IgD-negative memory B cell (primary cell): Measurements from ENCODE around the gene FXYD4. TPM values are rescaled to one million over a fixed set of nuclear protein-coding genes. Genes with fewer than 3 reads are reported as not detected.
A peak's percentile ranks its signal among the peaks of the same experiment; 100 is the strongest.

Experiments used
- H3K27ac Mint-ChIP-seq, 3 donors: one replicate each; pipeline ENCODE4 v1.8.0; 2020 to 2022; ENCODE audit warnings: mild to moderate bottlenecking in 3 of 3, mixed read lengths in 3 of 3, moderate library complexity in 1 of 3
- H3K27me3 Mint-ChIP-seq: one replicate; pipeline ENCODE4 v1.8.0; 2021; ENCODE audit warnings: mixed read lengths
- H3K36me3 Mint-ChIP-seq: one replicate; pipeline ENCODE4 v1.8.0; 2020; ENCODE audit warnings: mild to moderate bottlenecking, mixed read lengths
- H3K4me1 Mint-ChIP-seq, 3 donors: one replicate each; pipeline ENCODE4 v1.8.0; 2020 to 2022; ENCODE audit warnings: mixed read lengths in 3 of 3, mild to moderate bottlenecking in 1 of 3
- H3K4me3 Mint-ChIP-seq, 4 donors: one replicate each; pipeline ENCODE4 v1.8.0; 2020 to 2022; ENCODE audit warnings: mild to moderate bottlenecking in 4 of 4, mixed read lengths in 4 of 4, moderate library complexity in 3 of 4
- H3K9me3 Mint-ChIP-seq, 3 donors: one replicate each; pipeline ENCODE4 v1.8.0; 2020 to 2021; ENCODE audit warnings: mixed read lengths in 3 of 3, mild to moderate bottlenecking in 1 of 3
- polyA plus RNA-seq: library from polyadenylated mRNA; unstranded; fragments of 300-500 nt; fragmentation: Illumina TruSeq; gene quantifications from one replicate; pipeline ENCODE4 v1.2.3, GENCODE V29; 2021

Gene FXYD4
- polyA plus RNA-seq, 1 donor from 2014 or later, result not detected

GRCh38 chr10:43353495-43354329 is 17.7 kb upstream of the FXYD4 start:
- peaks cover 2% of the 10 kb centered on the region for H3K36me3 Mint-ChIP-seq
- peaks cover 16% of the 10 kb centered on the region for H3K27me3 Mint-ChIP-seq
- peaks cover under 1 to 6% (median under 1%) of the 10 kb centered on the region in 3 donors for H3K4me1 Mint-ChIP-seq
- H3K27ac Mint-ChIP-seq, result no peak overlapping the region
- no peak overlapping the region for H3K4me3 Mint-ChIP-seq
- peaks cover 0 to under 1% (median 0%) of the 10 kb centered on the region in 3 donors for H3K9me3 Mint-ChIP-seq

GRCh38 chr10:43354330-43354635 is 17.2 kb upstream of the FXYD4 start:
- Mint-ChIP-seq H3K27me3 (peaks cover 16% of the 10 kb centered on the region), H3K4me3 (no peak overlapping the region), H3K4me1 (peaks cover 0 to 4% (median 0%) of the 10 kb centered on the region in 3 donors), H3K36me3 (peaks cover 2% of the 10 kb centered on the region), H3K9me3 (no peaks in the 10 kb centered on the region), H3K27ac (no peak overlapping the region)

- Mint-ChIP-seq H3K27me3 (peaks cover 16% of the 10 kb centered on the region), H3K9me3 (no peaks in the 10 kb centered on the region), H3K4me3 (no peak overlapping the region), H3K27ac (peak overlapping the region in 1 of 3 donors; percentile 19), H3K36me3 (peaks cover 2% of the 10 kb centered on the region), H3K4me1 (peaks cover 0 to 4% (median under 1%) of the 10 kb centered on the region in 3 donors)
Measured at GRCh38 chr10:43354879-43355380, 16.5 kb upstream of the FXYD4 start.

GRCh38 chr10:43355749-43356371 is 15.6 kb upstream of the FXYD4 start:
- no peak overlapping the region for H3K4me3 Mint-ChIP-seq

DNA sequence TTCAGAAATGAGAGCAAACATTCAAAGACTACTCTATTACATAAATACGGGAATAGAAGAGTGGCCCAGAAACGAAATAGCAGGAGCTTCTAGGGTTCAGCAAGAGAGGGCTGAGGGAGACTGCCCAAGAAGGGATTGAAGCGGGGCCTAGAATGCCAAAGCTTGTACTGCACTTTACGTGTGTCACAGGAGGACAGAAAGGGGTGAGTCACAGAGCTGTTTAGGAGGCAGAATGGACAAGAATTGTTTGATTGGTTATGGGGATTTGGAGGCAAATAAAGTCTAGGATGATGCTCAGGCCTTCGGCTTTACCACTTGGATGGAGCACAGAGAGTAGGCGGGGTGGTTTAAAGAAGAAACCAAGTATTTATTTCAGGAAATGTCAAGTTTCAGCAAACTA is 11.3 kb upstream of the FXYD4 start:
- Mint-ChIP-seq H3K4me1 (peaks cover 8 to 18% (median 16%) of the 10 kb centered on the region in 3 donors), H3K36me3 (no peaks in the 10 kb centered on the region), H3K9me3 (no peaks in the 10 kb centered on the region), H3K4me3 (peak overlapping the region in 2 of 4 donors; percentile 39 to 84), H3K27me3 (no peaks in the 10 kb centered on the region), H3K27ac (peak overlapping the region in 2 of 3 donors; percentile 1 to 75)

More at GRCh38 chr10:43355749-43356371, 15.6 kb upstream of the FXYD4 start:
- H3K9me3 Mint-ChIP-seq, result no peaks in the 10 kb centered on the region
- H3K27me3 Mint-ChIP-seq, result peaks cover 7% of the 10 kb centered on the region
- H3K36me3 Mint-ChIP-seq, result peaks cover under 1% of the 10 kb centered on the region
- peak overlapping the region in 1 of 3 donors; percentile 77 for H3K27ac Mint-ChIP-seq
- peaks cover 0 to 5% (median 4%) of the 10 kb centered on the region in 3 donors for H3K4me1 Mint-ChIP-seq

- no peaks in the 10 kb centered on the region for H3K36me3 Mint-ChIP-seq
- no peaks in the 10 kb centered on the region for H3K9me3 Mint-ChIP-seq
- H3K4me3 Mint-ChIP-seq, result peak overlapping the region; percentile 84 to 98 (median 98)
- peaks cover 8 to 18% (median 15%) of the 10 kb centered on the region in 3 donors for H3K4me1 Mint-ChIP-seq
- H3K27me3 Mint-ChIP-seq, result no peaks in the 10 kb centered on the region
- H3K27ac Mint-ChIP-seq, result peak overlapping the region; percentile 61 to 97 (median 95)
Measured at GRCh38 chr10:43361547-43362190, 9.8 kb upstream of the FXYD4 start.

DNA sequence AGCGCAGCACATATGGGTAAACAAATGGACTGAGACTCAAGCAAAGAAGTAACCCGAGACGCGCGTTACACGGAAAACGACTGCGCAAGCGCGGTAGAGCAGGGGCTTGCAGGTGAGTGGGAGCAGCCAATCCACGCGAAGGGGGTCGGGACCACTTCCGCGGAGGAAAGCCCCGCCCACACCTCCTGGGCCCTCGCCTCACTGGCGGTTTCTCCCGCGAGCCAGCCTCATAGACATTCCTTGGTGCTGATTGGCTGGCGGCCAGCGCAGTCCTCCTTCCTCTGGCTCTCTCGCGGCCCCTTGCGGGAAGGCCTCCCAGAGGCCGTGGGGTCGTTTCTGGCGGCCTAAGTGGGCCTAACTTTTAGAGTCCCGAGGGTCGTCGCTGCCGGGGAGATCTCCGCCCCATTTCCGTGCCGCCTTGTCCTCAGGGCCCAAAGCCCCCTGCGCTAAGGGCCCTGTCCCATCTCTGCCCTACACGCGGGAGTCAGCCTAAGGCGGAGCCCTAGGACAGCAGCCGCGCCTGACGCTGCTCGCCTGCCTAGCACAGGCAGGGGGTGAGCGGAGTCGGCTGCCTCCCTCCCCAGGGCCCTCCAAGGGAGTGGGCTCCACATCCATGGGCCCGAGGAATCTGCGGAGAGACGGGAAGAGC is 9.1 kb upstream of the FXYD4 start:
- H3K4me3 Mint-ChIP-seq, result peak overlapping the region; percentile 84 to 98 (median 98)
- peaks cover 8 to 18% (median 15%) of the 10 kb centered on the region in 3 donors for H3K4me1 Mint-ChIP-seq
- H3K27ac Mint-ChIP-seq, result peak overlapping the region; percentile 61 to 97 (median 95)
- H3K9me3 Mint-ChIP-seq, result no peaks in the 10 kb centered on the region
- H3K27me3 Mint-ChIP-seq, result no peaks in the 10 kb centered on the region
- no peaks in the 10 kb centered on the region for H3K36me3 Mint-ChIP-seq

- H3K4me3 Mint-ChIP-seq, result peak overlapping the region in 1 of 4 donors; percentile 4
- H3K9me3 Mint-ChIP-seq, result no peaks in the 10 kb centered on the region
- no peaks in the 10 kb centered on the region for H3K27me3 Mint-ChIP-seq
- H3K27ac Mint-ChIP-seq, result peak overlapping the region in 1 of 3 donors; percentile 31
- peaks cover 8 to 16% (median 15%) of the 10 kb centered on the region in 3 donors for H3K4me1 Mint-ChIP-seq
- no peaks in the 10 kb centered on the region for H3K36me3 Mint-ChIP-seq
Measured at GRCh38 chr10:43365001-43365400, 6.4 kb upstream of the FXYD4 start.

GRCh38 chr10:43369921-43370320 is 1.5 kb upstream of the FXYD4 start:
- Mint-ChIP-seq H3K4me3 (no peak overlapping the region), H3K27me3 (no peaks in the 10 kb centered on the region), H3K36me3 (no peaks in the 10 kb centered on the region), H3K9me3 (no peaks in the 10 kb centered on the region), H3K4me1 (peaks cover 0 to 2% (median 0%) of the 10 kb centered on the region in 3 donors), H3K27ac (no peak overlapping the region)

DNA sequence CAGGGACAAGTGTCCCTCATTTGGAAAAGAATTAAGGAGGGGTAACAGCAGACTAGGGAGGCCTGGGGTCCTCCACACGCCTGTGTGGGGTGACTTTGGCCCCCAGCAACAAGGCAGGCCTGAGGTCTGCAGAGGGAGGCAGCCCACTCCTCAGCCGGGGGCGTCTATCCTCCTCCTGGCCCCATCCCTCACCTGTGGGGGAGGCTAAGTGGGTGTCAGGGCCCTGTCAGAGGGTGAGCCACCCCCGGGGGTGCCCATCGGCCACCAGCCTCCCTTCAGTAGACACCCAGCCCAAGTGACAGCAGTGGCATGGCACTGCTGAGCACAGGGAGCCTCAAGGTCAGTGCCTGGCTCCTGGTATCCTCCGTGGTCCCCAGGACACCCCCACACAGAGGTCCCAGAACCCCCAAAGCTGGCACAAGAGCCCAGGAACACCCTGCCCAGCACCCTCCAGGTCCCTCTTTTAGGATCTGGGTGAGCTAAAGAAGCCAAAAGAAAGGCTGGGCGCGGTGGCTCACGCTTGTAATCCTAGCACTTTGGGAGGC is 693 bp upstream of the FXYD4 start:
- H3K27ac Mint-ChIP-seq, result no peak overlapping the region

GRCh38 chr10:43372765-43373361 is 1.4 kb downstream of the FXYD4 start:
- no peaks in the 10 kb centered on the region for H3K36me3 Mint-ChIP-seq
- peaks cover 3% of the 10 kb centered on the region for H3K27me3 Mint-ChIP-seq
- no peaks in the 10 kb centered on the region for H3K4me1 Mint-ChIP-seq
- H3K4me3 Mint-ChIP-seq, result no peak overlapping the region
- no peak overlapping the region for H3K27ac Mint-ChIP-seq
- no peaks in the 10 kb centered on the region for H3K9me3 Mint-ChIP-seq

More for the DNA sequence above, 693 bp upstream of the FXYD4 start:
- Mint-ChIP-seq H3K27me3 (no peaks in the 10 kb centered on the region), H3K4me3 (no peak overlapping the region), H3K36me3 (no peaks in the 10 kb centered on the region), H3K4me1 (peaks cover 0 to 2% (median 0%) of the 10 kb centered on the region in 3 donors), H3K9me3 (no peaks in the 10 kb centered on the region)

- no peak overlapping the region for H3K27ac Mint-ChIP-seq
- H3K9me3 Mint-ChIP-seq, result no peaks in the 10 kb centered on the region
- H3K36me3 Mint-ChIP-seq, result no peaks in the 10 kb centered on the region
- H3K4me3 Mint-ChIP-seq, result peak overlapping the region in 1 of 4 donors; percentile 60
- no peaks in the 10 kb centered on the region for H3K4me1 Mint-ChIP-seq
- H3K27me3 Mint-ChIP-seq, result peaks cover 3% of the 10 kb centered on the region
Measured at GRCh38 chr10:43373461-43373860, 2.0 kb downstream of the FXYD4 start.

GRCh38 chr10:43374194-43374593 is 2.8 kb downstream of the FXYD4 start:
- Mint-ChIP-seq H3K36me3 (no peaks in the 10 kb centered on the region), H3K4me1 (no peaks in the 10 kb centered on the region), H3K27ac (no peak overlapping the region), H3K27me3 (peaks cover 3% of the 10 kb centered on the region), H3K9me3 (no peaks in the 10 kb centered on the region), H3K4me3 (no peak overlapping the region)

DNA sequence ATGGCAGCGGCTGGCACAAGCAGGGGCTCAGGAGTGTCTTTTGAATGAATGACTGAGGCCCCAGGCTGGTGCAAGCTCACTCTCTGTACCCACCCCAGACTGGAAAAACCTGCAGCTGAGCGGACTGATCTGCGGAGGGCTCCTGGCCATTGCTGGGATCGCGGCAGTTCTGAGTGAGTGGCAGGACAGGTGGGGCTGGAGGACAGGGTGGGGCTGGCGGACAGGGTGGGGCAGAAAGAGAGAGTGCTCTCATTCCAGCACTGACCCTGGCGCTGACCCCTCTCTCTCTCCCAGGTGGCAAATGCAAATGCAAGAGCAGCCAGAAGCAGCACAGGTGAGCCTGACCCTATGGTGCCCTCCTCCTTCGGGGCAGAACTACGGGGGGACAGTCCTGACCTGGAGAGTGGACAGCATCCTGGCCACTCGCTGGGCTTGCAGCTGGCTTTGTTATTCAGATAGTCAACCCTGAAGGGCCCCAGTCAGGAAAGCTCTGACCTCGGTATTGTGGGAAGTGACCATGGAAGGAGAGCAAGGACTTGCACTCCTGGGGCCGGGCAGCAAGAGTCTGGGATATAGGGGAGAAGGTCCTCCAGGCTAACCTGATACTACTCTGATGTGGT is 4.1 kb downstream of the FXYD4 start:
- Mint-ChIP-seq H3K4me1 (no peaks in the 10 kb centered on the region), H3K4me3 (no peak overlapping the region), H3K36me3 (no peaks in the 10 kb centered on the region), H3K9me3 (no peaks in the 10 kb centered on the region), H3K27me3 (peaks cover 3% of the 10 kb centered on the region), H3K27ac (peak overlapping the region in 1 of 3 donors; percentile 83)
